WI38 (cell line): Measurements from ENCODE around the gene DEFB129.

Source experiments
- H3K4me3 ChIP-seq: 2 replicates; pipeline ENCODE4 v1.5.1; 2011; ENCODE audit warnings: low read depth, mild to moderate bottlenecking, control low read depth, low read length
- TF ChIP-seq, protein P1 (sequence below): IDR thresholded peaks from 2 replicates; pipeline ENCODE4 v1.5.1; 2012; ENCODE audit warnings: low read depth, mild to moderate bottlenecking, control low read depth, low read length

The DEFB129 gene

DNA sequence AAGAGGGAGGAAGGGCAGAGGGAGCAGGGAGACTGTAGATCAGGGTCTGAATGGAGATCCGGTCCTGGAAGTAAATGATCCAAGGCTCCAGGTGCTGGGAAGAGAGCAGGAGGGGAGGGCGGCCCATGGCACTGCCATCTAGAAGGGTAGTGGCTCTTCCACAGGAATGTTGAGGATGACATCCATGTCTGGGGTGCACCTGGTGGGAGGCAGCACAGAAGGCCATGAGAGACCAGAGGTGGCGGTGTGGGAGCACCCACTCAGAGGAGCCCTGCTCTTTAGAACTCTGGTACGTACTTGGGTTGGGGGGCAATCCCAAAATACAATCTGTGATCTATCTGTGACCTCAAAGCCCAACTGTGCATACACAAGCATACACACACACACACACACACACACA, 44.0 kb downstream of the DEFB129 start:
- H3K4me3 ChIP-seq = no peak overlapping the region
- TF ChIP-seq, protein P1, sequence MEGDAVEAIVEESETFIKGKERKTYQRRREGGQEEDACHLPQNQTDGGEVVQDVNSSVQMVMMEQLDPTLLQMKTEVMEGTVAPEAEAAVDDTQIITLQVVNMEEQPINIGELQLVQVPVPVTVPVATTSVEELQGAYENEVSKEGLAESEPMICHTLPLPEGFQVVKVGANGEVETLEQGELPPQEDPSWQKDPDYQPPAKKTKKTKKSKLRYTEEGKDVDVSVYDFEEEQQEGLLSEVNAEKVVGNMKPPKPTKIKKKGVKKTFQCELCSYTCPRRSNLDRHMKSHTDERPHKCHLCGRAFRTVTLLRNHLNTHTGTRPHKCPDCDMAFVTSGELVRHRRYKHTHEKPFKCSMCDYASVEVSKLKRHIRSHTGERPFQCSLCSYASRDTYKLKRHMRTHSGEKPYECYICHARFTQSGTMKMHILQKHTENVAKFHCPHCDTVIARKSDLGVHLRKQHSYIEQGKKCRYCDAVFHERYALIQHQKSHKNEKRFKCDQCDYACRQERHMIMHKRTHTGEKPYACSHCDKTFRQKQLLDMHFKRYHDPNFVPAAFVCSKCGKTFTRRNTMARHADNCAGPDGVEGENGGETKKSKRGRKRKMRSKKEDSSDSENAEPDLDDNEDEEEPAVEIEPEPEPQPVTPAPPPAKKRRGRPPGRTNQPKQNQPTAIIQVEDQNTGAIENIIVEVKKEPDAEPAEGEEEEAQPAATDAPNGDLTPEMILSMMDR = no peak

DNA sequence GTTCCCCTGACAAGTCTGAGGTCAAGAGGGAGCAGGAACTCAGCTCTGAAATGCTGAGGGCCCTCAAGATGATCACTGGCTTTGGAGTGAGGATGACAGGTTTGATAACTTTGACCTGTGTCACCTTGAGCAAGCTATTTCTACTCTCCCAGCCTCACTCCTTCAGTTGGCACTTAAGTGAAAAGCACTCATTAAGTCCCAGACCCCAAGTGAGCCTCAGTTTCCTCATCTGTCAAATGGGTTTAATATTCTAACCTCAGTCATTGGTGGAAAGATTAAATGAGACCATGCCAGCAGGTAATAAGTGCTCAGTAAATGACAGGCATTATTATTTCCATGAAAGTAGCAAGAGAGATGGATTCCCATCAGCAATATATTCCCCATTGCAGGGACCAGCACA, 44.5 kb downstream of the DEFB129 start:
- no peak overlapping the region for H3K4me3 ChIP-seq
- TF ChIP-seq, protein P1 = no peak

DNA sequence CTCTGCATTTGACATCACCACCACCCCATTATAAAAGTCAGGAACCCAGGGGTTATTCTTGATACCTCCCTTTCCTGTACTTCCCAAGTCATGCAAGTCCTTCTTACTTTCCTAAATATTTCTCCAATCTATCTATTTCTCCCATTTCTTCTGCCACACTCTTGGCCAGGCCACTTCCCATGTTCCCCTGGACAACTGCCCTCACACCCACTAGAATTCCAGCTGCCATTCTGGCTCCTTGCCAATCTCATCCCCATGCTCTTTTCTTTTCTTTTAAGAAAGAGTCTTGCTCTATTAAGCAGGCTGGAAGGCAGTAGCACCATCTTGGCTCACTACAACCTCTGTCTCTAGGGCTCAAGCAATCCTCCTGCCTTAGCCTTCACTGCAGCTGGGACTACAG, 45.7 kb downstream of the DEFB129 start:
- no peak overlapping the region for H3K4me3 ChIP-seq
- TF ChIP-seq, protein P1 = no peak

DNA sequence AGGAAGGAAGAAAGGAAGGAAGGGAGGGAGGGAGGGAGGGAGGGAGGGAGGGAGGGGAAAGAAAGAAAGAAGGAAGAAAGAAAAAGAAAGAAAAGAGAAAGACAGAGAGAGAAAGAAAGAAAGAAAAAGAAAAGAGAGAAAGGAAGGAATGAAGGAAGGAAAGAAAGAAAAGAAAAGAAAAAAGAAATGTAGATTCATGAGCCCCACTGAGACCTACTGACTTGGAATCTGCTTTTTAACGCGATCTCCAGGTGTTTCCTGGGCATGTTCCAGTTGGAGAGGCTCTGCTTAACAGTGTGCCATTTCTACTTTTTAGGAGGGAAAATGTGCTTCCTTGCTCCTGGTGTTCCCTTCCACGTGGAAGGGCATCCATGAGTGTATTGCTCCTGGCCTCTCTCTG, 46.8 kb downstream of the DEFB129 start:
- TF ChIP-seq, protein P1 = no peak
- H3K4me3 ChIP-seq = no peak overlapping the region

DNA sequence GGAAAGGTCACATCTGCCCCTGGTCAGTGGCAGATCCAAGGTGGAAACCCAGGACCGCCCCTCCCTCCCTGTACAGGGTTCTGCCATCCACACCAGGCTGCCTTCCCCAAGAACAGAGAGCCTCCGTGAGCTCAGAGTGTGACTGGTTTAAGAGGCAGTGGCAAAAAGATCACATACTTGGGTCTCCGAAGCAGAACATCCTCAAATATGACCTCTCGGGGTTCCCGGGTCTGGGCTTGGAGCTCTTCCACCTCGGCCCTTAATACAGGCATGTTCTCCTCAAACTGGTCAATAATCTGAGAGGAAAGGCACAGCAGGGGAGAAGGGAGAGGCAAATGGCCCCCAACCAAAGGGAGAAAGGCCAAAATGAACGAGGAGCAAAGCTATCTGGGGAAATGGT, 48.7 kb downstream of the DEFB129 start:
- TF ChIP-seq, protein P1 = no peak
- no peak overlapping the region for H3K4me3 ChIP-seq

DNA sequence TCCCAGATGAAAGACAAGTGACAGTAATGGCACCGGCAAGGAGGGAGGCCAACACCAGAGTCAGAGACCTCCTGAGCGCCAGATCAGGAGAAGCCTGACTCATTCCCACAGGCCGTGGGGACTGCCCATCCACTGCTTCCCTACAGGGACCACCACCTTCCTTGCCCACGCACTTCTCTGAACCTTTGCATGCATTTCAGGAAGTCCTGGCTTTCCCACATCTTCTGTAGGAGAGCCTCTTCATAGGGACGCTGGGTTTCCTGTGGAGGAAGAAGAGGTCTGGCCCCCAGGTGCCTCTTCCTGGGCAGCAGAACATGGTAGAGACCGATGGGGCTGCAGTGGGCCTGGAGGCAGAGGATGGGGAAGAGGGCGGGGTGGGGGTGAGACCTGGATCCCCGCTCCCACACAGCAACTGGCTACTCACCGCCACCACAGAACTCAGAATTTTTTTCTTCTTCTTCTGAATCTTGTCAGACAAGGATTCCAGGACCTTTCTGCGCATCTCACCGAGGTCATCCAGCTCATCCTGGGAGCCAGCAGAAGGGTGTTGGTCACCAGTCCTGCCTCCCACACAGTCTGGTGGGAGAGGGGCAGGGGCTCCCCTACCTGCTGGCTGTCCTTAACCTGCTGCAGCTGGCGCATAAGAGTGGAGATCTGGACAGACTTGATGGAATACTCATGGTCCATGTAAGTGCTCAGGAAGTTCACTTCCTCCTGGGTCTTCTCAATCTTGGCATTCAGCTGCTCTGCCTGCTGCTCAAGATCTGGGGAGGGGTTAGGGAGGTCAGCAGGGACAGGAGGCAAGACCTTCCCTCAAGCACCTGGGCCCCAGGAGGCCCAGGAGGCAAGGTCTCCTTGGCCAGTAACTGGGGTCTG, 49.8 kb downstream of the DEFB129 start:
- TF ChIP-seq, protein P1 = no peak
- H3K4me3 ChIP-seq = no peak overlapping the region

DNA sequence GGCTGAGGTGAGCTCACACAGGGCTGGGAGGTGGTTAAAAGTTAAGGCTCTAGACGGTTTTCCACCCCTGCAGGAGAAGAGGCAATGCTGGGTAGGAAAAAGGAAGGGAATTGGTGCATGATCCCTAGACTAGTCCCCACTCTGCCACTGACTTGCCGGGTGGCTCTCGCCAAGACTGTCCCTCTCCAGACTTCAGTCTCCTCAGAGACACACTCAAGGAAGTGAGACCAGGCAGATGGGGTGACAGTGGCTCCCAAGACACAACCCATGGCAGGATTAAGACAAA, 50.4 kb downstream of the DEFB129 start:
- TF ChIP-seq, protein P1 = no peak

More for the DNA sequence above, 50.4 kb downstream of the DEFB129 start:
- H3K4me3 ChIP-seq = no peak overlapping the region
